Stimulated activated naive CD8-positive, alpha-beta T cell treated with anti-CD3 and anti-CD28 coated beads, Interleukin-15, Interleukin-2, amounts not matched to agents 100 U/mL and 50 U/mL, for 24 hours (primary cell): ENCODE data around the gene C6orf62.
"Not testable (repeated sequence)": the region's sequence is repeated elsewhere in the genome, so short reads cannot be mapped to it uniquely, and the experiment has no call there.

Experiments used
- ATAC-seq: fragments of 150-1000 bp; cut with Tn5 transposase; one replicate; pipeline ENCODE4 v1.10.0; 2021
- DNase-seq: peaks from one replicate; pipeline ENCODE4 v3.0.0; 2021

The C6orf62 gene

DNA sequence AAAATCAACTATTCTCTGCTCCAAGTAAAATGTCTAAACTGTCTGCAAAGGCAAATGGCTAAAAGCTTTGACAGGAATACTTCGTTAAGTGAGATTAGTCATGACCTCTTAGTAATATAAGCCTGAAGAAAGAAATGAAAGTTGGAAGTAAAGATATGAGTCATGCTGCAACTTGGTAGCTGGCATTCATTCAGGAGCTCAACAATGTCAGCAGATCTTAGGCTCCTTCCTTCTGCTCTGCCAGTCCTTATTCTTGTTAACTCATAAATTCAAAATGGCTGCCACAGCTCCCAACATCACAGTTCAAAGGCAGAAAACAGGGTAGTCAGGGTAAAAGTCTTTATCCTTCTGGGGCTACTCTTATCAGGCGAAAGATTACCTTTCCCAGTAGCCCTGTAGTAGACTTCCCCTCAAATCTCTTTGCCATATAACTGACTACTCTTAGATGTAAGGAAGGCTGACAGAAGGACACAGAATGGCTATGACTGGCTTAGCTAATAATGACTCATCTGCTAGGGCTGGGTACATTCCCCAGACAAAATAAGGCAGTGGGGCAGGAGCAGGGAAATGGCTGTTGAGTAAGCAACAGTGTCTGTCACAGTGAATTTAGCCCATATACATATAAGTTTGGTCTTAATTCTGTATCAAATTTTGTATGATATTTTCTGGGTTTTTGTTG lies 24.4 kb upstream of the C6orf62 start:
- ATAC-seq (peak; percentile 94), DNase-seq (peak; percentile 36)

DNA sequence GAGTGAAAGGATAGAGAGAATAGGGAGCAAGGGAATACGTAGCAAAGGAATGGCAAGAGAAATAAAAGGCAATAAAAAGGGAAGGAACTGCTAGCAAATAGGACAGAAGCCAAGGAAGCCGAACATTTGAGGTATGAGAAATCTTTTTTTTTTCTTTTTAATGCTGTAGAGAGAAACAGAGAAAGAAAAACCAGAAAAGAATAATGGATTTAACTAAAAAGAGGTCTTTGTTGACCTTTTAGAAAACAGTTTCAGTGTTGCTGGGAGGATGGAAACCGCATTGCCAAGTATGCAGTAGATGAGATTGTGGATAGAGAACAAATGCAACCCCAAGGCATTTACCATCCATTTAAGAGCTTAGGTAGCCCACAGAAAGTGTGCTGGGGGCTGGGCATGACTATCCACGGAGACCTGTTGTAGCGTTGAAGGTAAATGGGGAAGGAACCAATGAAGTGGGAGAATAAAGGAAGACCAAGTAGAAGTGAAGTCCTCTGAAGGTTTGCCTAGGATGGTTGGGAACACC lies 23.3 kb upstream of the C6orf62 start:
- DNase-seq (no peak), ATAC-seq (no peak)

DNA sequence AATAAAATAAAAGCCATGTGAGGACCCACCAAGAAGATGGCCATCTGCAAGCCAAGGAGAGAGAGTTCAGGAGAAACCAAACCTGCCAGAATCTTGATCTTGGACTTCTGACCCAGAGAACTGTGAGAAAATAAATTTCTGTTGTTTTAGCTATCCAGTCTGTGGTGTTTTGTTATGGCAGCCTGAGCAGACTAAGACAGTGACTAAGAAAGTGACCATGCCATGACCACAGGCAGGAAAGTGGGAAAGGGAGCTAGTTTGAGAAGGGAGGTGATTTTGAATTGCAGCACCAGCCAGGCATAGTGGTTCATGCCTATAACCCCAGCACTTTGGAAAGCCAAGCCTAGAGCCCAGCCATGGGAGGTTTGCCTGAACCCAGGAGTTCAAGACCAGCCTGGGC lies 21.9 kb upstream of the C6orf62 start:
- DNase-seq = no peak
- ATAC-seq = no peak

DNA sequence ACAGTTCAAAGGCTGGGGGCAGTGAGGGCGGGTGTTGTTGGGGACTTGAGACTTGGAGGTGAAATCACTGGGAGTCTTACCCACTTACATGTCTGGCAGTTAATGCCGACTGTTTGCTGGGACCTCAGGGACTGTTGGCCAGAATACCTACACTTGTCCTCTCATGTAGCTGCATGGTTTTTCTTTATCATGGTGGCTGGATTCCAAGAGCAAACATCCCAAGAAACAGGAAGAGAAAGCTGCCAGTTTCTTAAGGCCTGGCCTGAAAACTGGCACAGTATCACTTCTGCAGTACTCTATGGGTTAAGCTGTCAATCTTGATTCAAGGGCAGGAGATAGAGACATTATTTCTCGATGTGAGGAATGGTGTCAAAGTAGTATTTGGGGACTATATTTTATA lies 19.8 kb upstream of the C6orf62 start:
- no peak for DNase-seq
- ATAC-seq = no peak

DNA sequence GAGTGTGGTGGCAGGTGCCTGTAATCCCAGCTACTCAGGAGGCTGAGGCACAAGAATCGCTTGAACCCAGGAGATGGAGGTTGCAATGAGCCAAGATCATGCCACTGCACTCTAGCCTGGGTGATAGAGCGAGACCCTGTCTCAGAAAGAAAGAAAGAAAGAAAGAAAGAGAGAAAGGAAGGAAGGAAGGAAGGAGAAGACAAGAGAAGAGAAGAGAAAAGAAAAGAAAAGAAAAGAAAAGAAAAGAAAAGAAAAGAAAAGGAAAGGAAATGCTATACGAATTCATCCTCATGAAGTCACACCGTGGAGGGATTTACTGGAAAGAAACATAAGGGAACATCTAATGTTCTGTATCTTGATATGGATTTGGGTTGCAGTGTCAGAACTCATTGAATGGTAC lies 15.8 kb upstream of the C6orf62 start:
- DNase-seq, ATAC-seq: not testable (repeated sequence)

- ATAC-seq (no peak), DNase-seq (no peak)
Measured at GRCh38 chr6:24734166-24734565, 15.2 kb upstream of the C6orf62 start.

DNA sequence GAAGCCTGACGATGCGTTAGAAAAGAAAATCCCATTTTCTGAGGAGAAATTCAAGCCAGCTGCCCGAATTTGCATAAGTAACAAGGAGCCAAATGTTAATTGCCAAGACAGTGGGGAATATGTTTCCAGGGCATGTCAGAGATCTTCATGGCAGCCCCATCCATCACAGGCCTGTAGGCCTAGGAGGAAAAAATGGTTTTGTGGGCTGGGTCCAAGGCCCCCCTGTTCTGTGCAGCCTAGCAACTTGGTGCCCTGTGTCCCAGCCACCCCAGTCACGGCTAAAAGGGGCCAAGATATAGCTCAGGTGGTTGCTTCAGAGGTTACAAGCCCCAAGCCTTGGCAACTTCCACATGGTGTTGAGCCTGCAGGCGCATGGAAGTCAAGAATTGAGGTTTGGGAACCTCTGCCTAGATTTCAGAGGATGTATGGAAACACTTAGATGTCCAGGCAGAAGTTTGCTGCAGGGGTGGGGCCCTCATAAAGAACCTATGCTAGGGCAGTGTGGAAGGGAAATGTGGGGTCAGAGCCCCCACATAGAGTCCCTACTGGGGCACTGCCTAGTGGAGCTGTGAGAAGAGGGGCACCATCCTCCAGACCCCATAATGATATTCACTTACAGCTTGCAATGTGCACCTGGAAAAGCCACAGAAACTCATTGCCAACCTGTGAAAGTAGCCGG lies 12.6 kb upstream of the C6orf62 start:
- not testable (repeated sequence) for DNase-seq, ATAC-seq

DNA sequence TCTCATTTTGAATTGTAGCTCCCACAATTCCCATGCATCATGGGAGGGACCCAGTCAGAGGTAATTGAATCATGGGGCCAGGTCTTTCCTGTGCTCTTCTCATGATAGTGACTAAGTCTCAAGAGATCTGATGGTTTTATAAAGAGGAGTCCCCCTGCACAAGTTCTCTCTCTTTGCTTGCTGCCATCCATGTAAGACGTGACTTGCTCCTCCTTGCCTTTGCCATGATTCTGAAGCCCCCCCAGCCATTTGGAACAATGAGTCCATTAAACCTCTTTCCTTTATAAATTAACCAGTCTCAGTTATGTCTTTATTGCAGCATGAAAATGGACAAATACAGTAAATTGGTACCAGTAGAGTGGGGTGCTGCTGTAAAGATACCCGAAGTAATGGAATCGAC lies 11.7 kb upstream of the C6orf62 start:
- ATAC-seq, DNase-seq: not testable (repeated sequence)

DNA sequence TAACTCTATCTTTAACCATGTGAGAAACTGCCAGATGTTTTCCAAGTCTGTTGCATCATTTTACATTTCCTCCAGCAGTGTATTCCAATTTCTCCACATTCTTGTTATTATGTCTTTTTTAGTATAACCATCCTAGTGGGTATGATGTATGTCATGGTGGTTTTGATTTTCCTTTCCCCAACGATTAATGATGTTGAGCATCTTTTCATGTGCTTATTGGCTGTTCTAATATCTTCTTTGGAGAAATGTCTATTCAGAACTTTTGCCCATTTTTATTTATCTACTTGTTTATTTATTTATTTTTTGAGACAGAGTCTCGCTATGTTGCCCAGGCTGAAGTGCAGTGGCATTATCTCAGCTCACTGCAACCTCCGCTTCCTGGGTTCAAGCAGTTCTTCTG lies 4.3 kb upstream of the C6orf62 start:
- ATAC-seq (no peak), DNase-seq (no peak)

DNA sequence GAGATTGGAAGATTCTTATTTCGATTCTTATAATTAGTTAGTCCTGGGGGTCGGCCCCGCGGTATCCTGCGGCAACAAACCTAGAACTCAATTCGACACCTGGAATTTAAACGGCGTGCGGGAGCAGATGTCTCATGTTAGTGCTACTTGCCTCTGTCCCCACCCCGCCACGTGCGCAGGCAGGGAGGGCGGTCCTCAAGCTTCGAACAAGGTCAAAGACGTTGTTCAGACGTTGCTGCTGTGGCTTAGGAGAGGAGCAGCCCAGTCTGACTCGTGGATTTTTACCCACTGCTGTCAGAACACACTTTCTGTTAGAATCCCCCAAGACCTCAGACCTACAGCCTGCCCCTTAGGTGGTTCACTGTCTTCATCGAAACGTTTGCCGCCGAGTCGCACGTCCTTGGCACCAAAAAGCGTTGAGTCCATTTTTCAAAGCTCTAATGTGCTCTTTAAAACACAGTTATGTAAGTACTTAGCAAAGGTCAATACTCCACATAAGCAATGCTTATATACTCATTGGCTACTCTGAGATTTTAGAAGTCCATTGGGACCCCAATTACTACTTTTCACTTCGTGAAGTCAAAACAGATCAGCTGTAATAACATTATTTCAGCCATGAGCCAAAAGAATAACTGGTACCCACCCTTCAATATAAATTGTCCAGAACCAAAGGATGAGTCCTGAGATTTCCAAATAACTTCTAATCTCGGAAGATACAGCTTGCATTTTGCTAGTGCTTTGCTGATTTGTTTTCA lies 2.7 kb upstream of the C6orf62 start:
- ATAC-seq (peak; percentile 64), DNase-seq (no peak)

DNA sequence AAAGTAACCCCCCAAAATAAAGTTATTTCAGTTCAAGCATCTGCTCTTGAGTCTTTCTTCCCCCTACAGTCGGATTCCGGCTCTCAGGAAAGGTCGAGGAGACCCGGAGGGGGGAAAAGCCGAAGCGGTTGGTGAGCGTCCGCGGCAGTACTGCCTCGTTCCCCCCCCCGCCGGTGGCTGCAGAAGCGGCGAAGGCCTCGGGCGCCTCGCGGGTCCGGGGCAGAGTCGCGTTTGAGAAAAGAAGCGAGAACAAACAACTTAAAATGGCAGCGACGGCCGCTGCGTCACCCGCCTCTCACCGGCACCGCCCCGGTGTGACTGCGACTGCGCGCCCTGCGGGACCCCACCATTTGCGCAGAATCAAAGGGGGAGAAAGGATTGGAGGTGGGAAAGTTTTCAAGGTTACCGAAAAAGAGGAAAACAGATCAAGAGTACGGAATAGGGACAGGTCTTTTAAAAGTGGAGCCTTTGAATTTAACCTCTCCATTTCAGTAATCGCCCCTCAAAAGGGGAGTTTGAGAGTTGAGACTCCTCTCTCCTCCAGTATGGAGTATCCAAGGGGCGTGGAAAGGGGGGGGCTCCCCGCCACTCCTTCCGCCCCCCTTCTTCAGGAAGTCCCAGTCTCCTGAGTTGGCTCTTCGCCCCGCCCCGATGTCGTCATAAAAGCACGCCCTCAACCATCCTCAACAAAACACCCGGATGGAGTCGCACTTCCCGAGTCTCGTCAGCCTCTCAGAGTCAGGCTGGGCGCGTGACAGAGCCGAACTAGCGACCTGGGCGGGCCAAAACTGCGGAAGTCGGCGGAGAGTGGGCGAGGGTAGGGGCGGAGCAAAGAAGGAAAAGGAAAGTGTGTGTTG lies 1.9 kb upstream of the C6orf62 start:
- ATAC-seq (peak; percentile 94), DNase-seq (peak; percentile 99)

GRCh38 chr6:24720131-24720603 lies 1.2 kb upstream of the C6orf62 start:
- peak; percentile 81 for DNase-seq
- peak; percentile 11 for ATAC-seq

DNA sequence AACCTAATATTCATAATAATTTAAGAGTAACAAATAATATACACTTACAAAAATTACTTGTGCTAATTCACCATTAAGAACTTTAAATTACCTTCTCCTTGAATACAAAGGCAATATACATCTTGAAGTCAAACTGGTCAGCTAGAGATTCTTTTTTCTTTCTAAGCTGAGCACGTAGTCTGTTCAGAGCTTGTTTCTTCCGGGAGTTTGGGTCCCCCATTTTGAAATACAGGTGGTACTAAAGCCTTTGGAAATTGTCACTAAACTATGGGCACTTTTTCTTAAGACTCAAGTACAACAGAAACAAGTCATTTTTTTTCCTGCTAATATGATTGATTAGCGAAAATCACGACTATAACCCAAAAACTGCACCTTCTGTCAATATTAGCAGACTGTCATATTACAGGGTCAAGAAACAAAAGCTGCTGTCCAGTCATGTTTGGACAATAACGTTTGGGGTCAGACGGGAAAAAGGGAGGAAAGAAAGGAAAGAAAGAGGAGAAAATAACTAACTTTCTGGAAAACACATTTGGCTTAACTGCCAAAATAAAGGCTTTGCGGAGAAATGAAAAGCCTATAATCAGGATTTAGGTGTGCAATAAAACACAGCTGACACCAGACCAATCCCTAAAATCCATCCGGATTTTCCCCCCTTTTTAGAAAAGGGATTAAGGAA lies 367 bp downstream of the C6orf62 start:
- DNase-seq = no peak
- no peak for ATAC-seq

DNA sequence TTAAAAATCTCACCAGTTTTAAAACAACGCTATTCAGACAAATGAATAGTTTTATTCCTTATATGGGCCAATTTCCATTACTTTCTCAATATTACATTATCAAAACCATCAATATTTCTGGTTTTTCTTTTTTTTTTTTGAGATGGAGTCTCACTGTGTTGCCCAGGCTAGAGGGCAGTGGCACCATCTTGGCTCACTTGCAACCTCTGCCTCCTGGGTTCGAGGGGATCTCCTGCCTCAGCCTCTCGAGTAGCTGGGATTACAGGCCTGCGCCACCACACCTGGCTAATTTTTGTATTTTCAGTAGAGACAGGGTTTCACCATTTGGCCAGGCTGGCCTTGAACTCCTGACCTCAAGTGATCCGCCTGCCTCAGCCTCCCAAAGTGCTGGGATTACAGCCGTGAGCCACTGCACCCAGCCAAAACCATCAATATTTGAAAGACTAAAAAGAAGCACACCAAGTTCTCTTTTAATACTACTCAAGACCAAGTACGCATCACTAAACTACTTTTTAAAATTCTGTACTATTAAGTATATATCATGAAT lies 2.3 kb downstream of the C6orf62 start:
- not testable (repeated sequence) for ATAC-seq, DNase-seq

GRCh38 chr6:24710519-24711303 lies 8.2 kb downstream of the C6orf62 start:
- no peak for ATAC-seq
- no peak for DNase-seq

- ATAC-seq (no peak), DNase-seq (no peak)
Measured at GRCh38 chr6:24709014-24709711, 9.8 kb downstream of the C6orf62 start.

GRCh38 chr6:24708612-24709011 lies 10.3 kb downstream of the C6orf62 start:
- DNase-seq = no peak
- ATAC-seq = no peak

DNA sequence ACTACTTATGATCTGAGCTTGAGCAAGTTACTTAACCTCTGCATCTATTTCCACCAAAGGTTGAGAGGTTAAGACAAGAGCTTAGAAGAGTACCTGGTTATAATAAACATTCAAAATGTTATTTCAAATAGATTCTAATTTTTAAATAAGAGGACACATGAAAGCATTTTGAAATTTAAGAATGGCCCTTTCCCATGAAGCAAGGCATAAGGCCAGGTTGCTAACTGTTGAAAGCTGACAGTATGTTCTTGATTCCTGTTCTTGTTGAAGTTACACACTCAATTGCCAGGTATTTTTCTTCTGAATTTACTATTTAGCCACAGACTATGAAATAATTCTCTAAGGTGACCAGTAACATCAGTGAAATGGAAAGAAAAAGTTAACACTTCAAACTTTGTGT lies 14.5 kb downstream of the C6orf62 start:
- DNase-seq = no peak
- no peak for ATAC-seq

DNA sequence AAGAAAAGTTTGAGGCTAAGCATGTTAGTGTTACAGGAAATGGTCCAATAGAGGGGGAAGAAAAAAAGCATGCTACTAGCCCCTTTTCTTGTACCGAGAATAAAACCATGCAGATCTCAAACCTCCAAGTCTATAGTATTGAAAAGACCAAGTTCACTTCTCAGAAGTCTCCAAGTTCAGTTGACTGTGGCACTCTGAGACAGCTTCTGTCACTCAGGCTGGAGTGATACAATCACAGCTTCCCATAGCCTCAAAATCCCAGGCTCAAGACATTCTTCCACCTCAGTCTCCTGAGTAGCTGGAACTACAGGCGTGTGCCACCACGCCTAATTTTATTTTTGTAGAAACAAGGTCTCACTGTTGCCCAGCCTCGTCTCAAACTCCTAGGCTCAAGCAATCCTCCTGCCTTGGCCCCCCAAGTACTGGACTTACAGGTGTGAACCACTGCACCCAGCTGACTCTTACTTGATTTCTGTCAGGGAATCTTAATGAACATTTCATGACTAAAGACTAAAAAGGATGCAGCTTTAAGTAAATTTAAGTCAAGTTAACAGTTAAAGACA lies 16.2 kb downstream of the C6orf62 start:
- no peak for DNase-seq
- ATAC-seq = no peak
